Islet precursor cell (in vitro differentiated cells): ENCODE data around the gene ITGA4.
A peak's percentile ranks its signal among the peaks of the same experiment; 100 is the strongest.
"Not testable (repeated sequence)": the region's sequence is repeated elsewhere in the genome, so short reads cannot be mapped to it uniquely, and the experiment has no call there.

Experiments
- DNase-seq: peaks from one replicate; pipeline ENCODE4 v3.0.0-alpha.2; 2018

Gene ITGA4

GRCh38 chr2:181457121-181457740 is at the start of gene ITGA4:
TSS of gene ITGA4 (plus strand) at chr2:181457386. CDS start at chr2:181457655, 269 bp downstream.
- peak; percentile 82 for DNase-seq

- no peak for DNase-seq
These were observed 48.3 kb upstream of the ITGA4 start for GRCh38 chr2:181408861-181409260.

DNA sequence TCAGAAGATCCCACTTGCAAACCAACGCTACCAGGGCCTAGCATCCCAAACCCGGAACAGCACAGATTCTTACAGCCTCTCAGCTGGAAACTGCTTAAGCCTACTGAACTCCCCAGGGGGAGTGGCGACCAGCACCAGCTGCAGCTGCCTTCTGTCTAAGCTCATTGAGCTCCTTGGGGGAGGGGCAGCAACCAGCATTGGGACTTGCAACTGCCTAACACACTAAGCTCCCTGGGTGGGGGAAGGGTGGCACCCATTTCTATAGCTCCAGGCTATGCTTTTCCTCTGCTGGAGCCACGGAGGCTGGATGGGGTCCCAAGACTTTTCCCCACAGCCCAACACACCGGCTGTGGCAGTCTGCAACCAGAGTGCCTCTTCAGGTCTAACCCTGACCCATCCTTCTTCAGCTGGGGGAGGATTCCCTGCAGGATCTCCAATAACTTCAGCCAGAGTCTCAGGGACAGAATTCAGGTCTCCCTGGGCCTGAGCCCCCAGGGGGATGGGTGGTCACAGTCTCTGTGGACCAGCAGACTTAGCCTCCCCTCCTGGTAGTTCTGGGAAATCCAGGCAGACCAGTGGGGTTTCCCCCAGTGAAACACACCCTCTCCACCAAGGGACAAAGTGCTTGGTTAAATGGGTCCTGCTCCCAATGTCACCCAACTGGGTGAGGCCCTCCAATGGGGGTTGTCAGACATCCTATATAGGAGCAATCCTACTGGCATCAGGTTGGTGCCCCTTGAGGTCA is 45.9 kb upstream of the ITGA4 start:
- peak; percentile 77 for DNase-seq

DNA sequence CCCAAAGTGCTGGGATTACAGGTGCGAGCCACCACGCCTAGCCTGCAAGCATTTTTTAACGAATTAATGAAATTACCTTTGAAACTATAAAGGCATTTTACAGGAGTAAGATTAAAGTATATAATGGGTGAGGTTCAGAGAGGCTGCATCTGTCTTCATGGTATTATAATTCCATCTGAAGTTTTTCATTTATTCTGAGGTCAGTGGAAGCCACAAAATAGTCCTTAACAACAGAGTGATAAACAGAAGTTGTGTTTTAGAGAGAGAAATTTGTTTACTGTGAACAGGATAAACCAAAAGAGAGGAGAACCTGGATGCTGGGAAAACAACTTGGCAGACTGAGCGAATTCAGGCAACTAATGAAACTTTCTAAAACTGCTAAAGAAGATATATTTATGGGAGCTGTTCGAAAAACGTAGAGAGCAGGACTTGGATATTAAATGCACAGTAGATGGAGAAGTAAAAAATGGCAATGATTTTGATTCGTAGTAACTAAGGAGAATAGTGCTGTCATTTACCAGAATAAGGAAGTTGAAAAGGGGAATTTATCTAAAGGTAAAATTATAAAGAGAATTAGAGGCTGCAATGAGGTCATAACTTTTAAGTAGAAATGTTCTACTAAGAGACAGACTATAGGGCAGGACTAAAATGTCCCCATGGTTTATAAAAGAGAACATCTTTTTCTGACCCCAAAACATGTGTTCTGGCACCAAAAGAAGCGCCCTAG is 37.9 kb upstream of the ITGA4 start:
- DNase-seq = no peak

DNA sequence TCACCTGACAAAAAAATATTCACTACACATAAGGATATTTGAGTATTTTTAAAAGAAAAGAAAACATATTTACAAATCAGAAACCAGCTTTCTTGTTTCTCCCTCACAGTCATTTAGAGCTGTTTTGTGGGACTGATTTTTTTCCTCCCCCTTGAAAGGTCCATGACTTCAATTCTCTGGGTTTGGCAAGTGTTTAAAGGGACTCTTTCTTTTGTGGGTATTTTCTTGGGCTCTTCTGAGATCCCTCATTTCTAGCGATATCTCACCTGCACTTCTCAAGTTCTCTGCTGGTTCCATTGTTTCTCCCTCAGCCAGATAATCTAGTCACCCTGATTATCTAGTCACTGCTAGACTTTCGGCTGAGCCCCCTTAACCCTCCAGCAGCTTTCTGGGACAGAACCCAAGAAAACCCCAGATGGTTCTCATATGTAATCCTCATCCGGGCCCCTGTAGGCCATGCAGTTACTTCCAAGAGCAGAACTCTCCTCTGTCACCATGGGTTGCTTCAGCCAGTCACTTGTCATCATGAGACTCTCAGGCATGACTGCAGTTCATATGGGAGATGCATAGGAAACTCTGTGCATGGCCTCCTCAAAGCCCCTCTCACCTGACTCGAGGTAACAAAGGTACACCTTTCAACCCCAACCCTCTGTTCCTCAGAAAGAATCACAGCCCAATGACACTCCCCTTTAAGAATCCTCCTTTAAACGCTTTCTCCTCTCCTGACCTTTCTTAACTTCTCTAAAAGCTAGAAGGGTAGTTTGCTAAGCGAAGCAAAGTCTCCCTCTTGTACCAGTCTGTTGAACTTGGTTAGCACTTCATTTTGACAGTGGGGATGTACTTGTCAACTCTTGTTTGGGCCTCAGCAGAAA is 36.7 kb upstream of the ITGA4 start:
- no peak for DNase-seq

DNA sequence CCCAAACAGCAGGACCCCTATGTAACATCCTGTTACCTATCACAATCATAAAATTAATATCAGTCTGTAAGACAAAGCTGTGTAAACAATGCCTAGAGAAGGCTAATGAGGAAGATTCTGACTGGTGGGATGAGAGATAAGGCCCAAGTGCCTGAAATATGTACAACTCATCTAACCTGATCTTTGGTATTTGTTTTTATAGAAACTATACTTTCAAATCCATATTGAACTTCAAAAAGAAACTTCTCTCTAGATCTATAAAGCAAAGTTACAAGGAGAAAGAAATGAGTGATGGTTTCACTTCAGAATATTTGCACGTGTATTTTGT is 36.1 kb upstream of the ITGA4 start:
- no peak for DNase-seq

DNA sequence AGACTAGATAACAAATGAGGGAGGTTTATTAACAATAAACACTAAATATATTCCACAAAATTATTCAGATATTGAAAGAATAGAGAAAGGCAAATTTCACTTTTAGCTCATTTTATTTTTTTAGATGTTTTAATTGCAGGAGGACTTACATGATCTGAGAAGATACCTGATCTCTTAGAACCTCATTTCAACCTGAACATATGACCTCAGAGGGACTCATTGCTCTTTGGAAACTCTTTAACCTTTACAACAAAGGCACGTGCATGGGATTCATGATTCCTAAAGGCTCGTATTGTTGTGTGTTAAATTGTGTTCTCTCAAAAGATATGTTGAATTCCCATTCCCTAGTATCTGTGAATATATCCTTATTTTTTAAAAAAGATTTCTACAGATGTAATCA is 35.7 kb upstream of the ITGA4 start:
- no peak for DNase-seq

- DNase-seq = no peak
These were observed 30.5 kb upstream of the ITGA4 start for GRCh38 chr2:181426672-181427071.

DNA sequence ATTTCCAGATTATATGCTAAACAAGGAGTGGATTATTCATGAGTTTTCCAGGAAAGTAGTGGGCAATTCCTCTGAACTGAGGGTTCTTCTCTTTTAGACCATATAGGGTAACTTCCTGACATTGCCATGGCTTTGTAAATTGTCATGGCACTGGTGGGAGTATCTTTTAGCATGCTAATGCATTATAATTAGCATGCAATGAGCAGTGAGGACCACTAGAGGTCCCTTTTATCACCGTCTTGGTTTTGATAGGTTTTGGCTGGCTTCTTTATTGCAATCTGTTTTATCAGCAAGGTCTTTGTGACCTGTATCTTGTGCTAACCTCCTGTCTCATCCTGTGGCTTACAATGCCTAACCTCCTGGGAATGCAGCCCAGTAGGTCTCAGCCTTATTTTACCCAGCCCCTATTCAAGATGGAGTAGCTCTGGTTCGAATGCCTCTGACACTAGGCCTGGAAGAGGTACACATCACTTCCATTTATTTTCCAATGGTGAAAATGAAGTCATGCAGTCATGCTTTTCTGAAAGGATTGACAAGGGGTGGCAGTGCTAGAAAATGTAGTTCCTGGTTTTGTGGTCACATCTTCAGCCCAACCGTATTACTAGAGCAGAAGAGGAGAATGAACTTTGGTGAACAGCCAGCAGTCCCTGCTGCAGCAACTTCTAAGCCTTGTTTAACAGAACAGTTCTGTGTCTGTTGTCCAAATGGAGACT is 26.6 kb upstream of the ITGA4 start:
- DNase-seq = no peak

GRCh38 chr2:181431674-181432073 is 25.5 kb upstream of the ITGA4 start:
- no peak for DNase-seq

GRCh38 chr2:181438261-181438660 is 18.9 kb upstream of the ITGA4 start:
- no peak for DNase-seq

DNA sequence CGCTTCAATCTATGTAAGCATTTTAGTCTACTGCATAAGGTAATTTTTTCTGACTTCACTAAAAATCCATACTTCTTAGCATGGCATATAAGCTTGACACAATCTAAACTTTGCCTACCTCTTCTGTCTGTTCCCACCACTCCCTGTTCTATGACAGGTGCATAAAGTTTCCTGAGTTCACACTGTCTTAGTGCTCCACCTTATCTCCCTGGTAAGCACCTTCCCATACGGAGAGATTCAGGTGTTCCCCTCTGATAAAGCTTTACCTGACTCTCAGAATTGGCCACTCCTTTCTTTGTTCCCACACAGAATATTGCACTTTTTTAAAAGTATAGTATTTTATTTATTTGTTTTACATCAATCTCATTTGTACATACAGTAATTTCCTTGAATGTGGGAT is 16.8 kb upstream of the ITGA4 start:
- no peak for DNase-seq

- DNase-seq = no peak
These were observed 16.3 kb upstream of the ITGA4 start for GRCh38 chr2:181440919-181441318.

DNA sequence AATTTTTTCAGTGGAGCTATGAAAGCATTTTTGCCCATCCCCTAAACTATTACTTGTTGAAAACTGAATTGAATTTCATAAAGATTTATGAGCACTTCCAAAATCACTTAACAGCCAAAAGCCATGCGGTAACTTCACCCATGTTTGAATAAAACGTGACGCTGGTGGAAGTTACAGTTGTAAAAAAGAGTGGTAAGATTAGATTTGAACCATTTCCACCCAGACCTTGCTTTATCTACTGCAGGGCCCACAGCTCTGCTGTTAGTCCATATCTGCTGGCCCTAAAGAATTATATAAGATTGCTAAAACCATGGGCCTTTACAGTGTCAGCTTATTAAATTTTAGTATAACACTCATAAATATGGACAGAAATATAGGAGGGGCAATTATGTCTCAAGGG is 15.5 kb upstream of the ITGA4 start:
- DNase-seq = no peak

GRCh38 chr2:181444654-181445053 is 12.5 kb upstream of the ITGA4 start:
- no peak for DNase-seq

DNA sequence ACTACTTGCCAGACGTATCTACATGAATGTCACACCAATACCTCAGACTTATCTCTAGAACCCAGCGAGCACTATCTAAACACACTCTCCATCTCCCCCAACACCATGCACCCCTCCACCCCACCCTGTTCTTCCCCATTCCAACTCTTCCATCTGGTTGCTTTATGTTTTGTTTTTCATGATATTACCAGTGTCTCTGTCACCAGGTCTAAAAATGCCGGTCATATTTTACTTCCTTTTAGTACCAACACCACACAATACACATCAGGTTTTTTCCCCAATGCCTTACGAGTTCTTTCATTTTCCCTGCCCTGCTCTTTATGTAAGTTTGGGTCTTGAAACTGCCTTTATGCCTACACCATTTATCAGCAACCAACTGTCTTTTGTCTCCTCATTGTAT is 10.2 kb upstream of the ITGA4 start:
- DNase-seq = no peak

GRCh38 chr2:181449278-181449677 is 7.9 kb upstream of the ITGA4 start:
- DNase-seq = not testable (repeated sequence)

GRCh38 chr2:181454686-181455450 is 2.3 kb upstream of the ITGA4 start:
- no peak for DNase-seq

- peak; percentile 68 for DNase-seq
These were observed 496 bp upstream of the ITGA4 start for GRCh38 chr2:181456660-181457120.

GRCh38 chr2:181457741-181458425 is 697 bp downstream of the ITGA4 start:
- DNase-seq = peak; percentile 66

GRCh38 chr2:181458871-181459270 is 1.7 kb downstream of the ITGA4 start:
- no peak for DNase-seq
